Measurements from ENCODE around the gene RPS10.

RPS10 gene

GRCh38 chr6:34392497-34393190 is 33.2 kb downstream of the RPS10 start, which contains the start of gene NUDT3:
Gene NUDT3 (minus strand): TSS chr6:34392669. CDS start chr6:34392362, 307 bp downstream.
- H3K36me3 Mint-ChIP-seq (ENCODE audit: low read depth): peaks cover 4% of the 10 kb centered on the region
- no peaks in the 10 kb centered on the region for H3K27me3 Mint-ChIP-seq (ENCODE audit: low read depth)
- peaks cover 9% of the 10 kb centered on the region for H3K4me1 Mint-ChIP-seq (ENCODE audit: low read depth)
- peak within 1 kb of the TSS; percentile 68 for H3K27ac Mint-ChIP-seq
- peaks cover 9% of the 10 kb centered on the region for H3K9me3 Mint-ChIP-seq
- peak within 1 kb of the TSS; percentile 92 for H3K4me3 Mint-ChIP-seq

- Mint-ChIP-seq H3K27ac (no peak overlapping the region), H3K4me3 (no peak overlapping the region), H3K9me3 (peaks cover 9% of the 10 kb centered on the region), H3K36me3 (ENCODE audit: low read depth) (peaks cover 4% of the 10 kb centered on the region), H3K4me1 (ENCODE audit: low read depth) (peaks cover 9% of the 10 kb centered on the region), H3K27me3 (ENCODE audit: low read depth) (no peaks in the 10 kb centered on the region)
Observed at GRCh38 chr6:34391786-34392496, 33.9 kb downstream of the RPS10 start.

GRCh38 chr6:34391473-34391785 is 34.4 kb downstream of the RPS10 start:
- peaks cover 7% of the 10 kb centered on the region for H3K9me3 Mint-ChIP-seq
- peaks cover 9% of the 10 kb centered on the region for H3K4me1 Mint-ChIP-seq (ENCODE audit: low read depth)
- H3K4me3 Mint-ChIP-seq: no peak overlapping the region
- H3K36me3 Mint-ChIP-seq (ENCODE audit: low read depth): peaks cover 2% of the 10 kb centered on the region
- H3K27me3 Mint-ChIP-seq (ENCODE audit: low read depth): no peaks in the 10 kb centered on the region
- no peak overlapping the region for H3K27ac Mint-ChIP-seq

GRCh38 chr6:34390531-34391472 is 35.1 kb downstream of the RPS10 start:
- peaks cover 2% of the 10 kb centered on the region for H3K36me3 Mint-ChIP-seq (ENCODE audit: low read depth)
- no peak overlapping the region for H3K4me3 Mint-ChIP-seq
- peaks cover 9% of the 10 kb centered on the region for H3K4me1 Mint-ChIP-seq (ENCODE audit: low read depth)
- H3K27me3 Mint-ChIP-seq (ENCODE audit: low read depth): no peaks in the 10 kb centered on the region
- peaks cover under 1% of the 10 kb centered on the region for H3K9me3 Mint-ChIP-seq
- H3K27ac Mint-ChIP-seq: no peak overlapping the region

GRCh38 chr6:34389034-34389433 is 36.8 kb downstream of the RPS10 start:
- H3K27ac Mint-ChIP-seq: no peak overlapping the region
- H3K27me3 Mint-ChIP-seq (ENCODE audit: low read depth): no peaks in the 10 kb centered on the region
- H3K4me3 Mint-ChIP-seq: no peak overlapping the region
- H3K4me1 Mint-ChIP-seq (ENCODE audit: low read depth): peaks cover 6% of the 10 kb centered on the region
- H3K36me3 Mint-ChIP-seq (ENCODE audit: low read depth): no peaks in the 10 kb centered on the region
- H3K9me3 Mint-ChIP-seq: no peaks in the 10 kb centered on the region

- no peaks in the 10 kb centered on the region for H3K27me3 Mint-ChIP-seq (ENCODE audit: low read depth)
- no peaks in the 10 kb centered on the region for H3K9me3 Mint-ChIP-seq
- no peaks in the 10 kb centered on the region for H3K36me3 Mint-ChIP-seq (ENCODE audit: low read depth)
- no peak overlapping the region for H3K4me3 Mint-ChIP-seq
- peaks cover 2% of the 10 kb centered on the region for H3K4me1 Mint-ChIP-seq (ENCODE audit: low read depth)
- H3K27ac Mint-ChIP-seq: no peak overlapping the region
Observed at GRCh38 chr6:34388421-34388820, 37.4 kb downstream of the RPS10 start.

- no peak overlapping the region for H3K27ac Mint-ChIP-seq
- no peak overlapping the region for H3K4me3 Mint-ChIP-seq
- no peaks in the 10 kb centered on the region for H3K4me1 Mint-ChIP-seq (ENCODE audit: low read depth)
- H3K36me3 Mint-ChIP-seq (ENCODE audit: low read depth): no peaks in the 10 kb centered on the region
- no peaks in the 10 kb centered on the region for H3K9me3 Mint-ChIP-seq
- H3K27me3 Mint-ChIP-seq (ENCODE audit: low read depth): no peaks in the 10 kb centered on the region
Observed at GRCh38 chr6:34386316-34387137, 39.3 kb downstream of the RPS10 start.

- Mint-ChIP-seq H3K36me3 (ENCODE audit: low read depth) (no peaks in the 10 kb centered on the region), H3K27ac (no peak overlapping the region), H3K4me3 (no peak overlapping the region), H3K4me1 (ENCODE audit: low read depth) (no peaks in the 10 kb centered on the region), H3K9me3 (no peaks in the 10 kb centered on the region), H3K27me3 (ENCODE audit: low read depth) (no peaks in the 10 kb centered on the region)
Observed at GRCh38 chr6:34385793-34386195, 40.1 kb downstream of the RPS10 start.

GRCh38 chr6:34384321-34385153 is 41.3 kb downstream of the RPS10 start:
- no peaks in the 10 kb centered on the region for H3K4me1 Mint-ChIP-seq (ENCODE audit: low read depth)
- H3K4me3 Mint-ChIP-seq: no peak overlapping the region
- no peaks in the 10 kb centered on the region for H3K27me3 Mint-ChIP-seq (ENCODE audit: low read depth)
- H3K9me3 Mint-ChIP-seq: no peaks in the 10 kb centered on the region
- no peak overlapping the region for H3K27ac Mint-ChIP-seq
- H3K36me3 Mint-ChIP-seq (ENCODE audit: low read depth): no peaks in the 10 kb centered on the region

GRCh38 chr6:34383656-34384320 is 42.1 kb downstream of the RPS10 start:
- no peaks in the 10 kb centered on the region for H3K9me3 Mint-ChIP-seq
- H3K36me3 Mint-ChIP-seq (ENCODE audit: low read depth): no peaks in the 10 kb centered on the region
- no peaks in the 10 kb centered on the region for H3K4me1 Mint-ChIP-seq (ENCODE audit: low read depth)
- H3K27me3 Mint-ChIP-seq (ENCODE audit: low read depth): no peaks in the 10 kb centered on the region
- no peak overlapping the region for H3K27ac Mint-ChIP-seq
- no peak overlapping the region for H3K4me3 Mint-ChIP-seq

- Mint-ChIP-seq H3K9me3 (no peaks in the 10 kb centered on the region), H3K27ac (no peak overlapping the region), H3K4me3 (no peak overlapping the region), H3K4me1 (ENCODE audit: low read depth) (no peaks in the 10 kb centered on the region), H3K36me3 (ENCODE audit: low read depth) (no peaks in the 10 kb centered on the region), H3K27me3 (ENCODE audit: low read depth) (no peaks in the 10 kb centered on the region)
Observed at GRCh38 chr6:34383161-34383631, 42.7 kb downstream of the RPS10 start.

GRCh38 chr6:34381081-34381480 is 44.8 kb downstream of the RPS10 start:
- Mint-ChIP-seq H3K4me1 (ENCODE audit: low read depth) (no peaks in the 10 kb centered on the region), H3K27ac (no peak overlapping the region), H3K4me3 (no peak overlapping the region), H3K9me3 (no peaks in the 10 kb centered on the region), H3K27me3 (ENCODE audit: low read depth) (no peaks in the 10 kb centered on the region), H3K36me3 (ENCODE audit: low read depth) (no peaks in the 10 kb centered on the region)

- Mint-ChIP-seq H3K36me3 (ENCODE audit: low read depth) (no peaks in the 10 kb centered on the region), H3K27ac (no peak overlapping the region), H3K9me3 (no peaks in the 10 kb centered on the region), H3K4me3 (no peak overlapping the region), H3K27me3 (ENCODE audit: low read depth) (no peaks in the 10 kb centered on the region), H3K4me1 (ENCODE audit: low read depth) (no peaks in the 10 kb centered on the region)
Observed at GRCh38 chr6:34378470-34378869, 47.4 kb downstream of the RPS10 start.

All from T-helper 1 cell treated with Interleukin-12 subunit alpha and Interleukin-12 subunit beta and Interleukin-4 antibody, amounts not matched to agents 30 μg/mL and 1 μg/mL, for 36 hours (primary cell).